SK-N-MC (cell line): Measurements from ENCODE around the gene LGALS3BP.
A peak's percentile ranks its signal among the peaks of the same experiment; 100 is the strongest.

Source experiments
- DNase-seq: peaks from one replicate; pipeline ENCODE4 v3.0.0-alpha.2; 2011; ENCODE audit warnings: low read depth, low spot score
- H3K27ac ChIP-seq: fragments of 200-600 bp; sonication (generic); 2 replicates; pipeline ENCODE4 v1.5.1; 2016; ENCODE audit warnings: mixed run types
- H3K36me3 ChIP-seq: fragments of 200-600 bp; sonication (generic); 2 replicates; pipeline ENCODE4 v1.6.1; 2017; ENCODE audit warnings: antibody characterized with exemption, low read length, mixed read lengths; ENCODE audit not compliant: insufficient read depth
- H3K4me3 ChIP-seq: fragments of 200-600 bp; sonication (generic); 2 replicates; pipeline ENCODE4 v1.5.1; 2016
- H3K9ac ChIP-seq: fragments of 200-600 bp; sonication (generic); 2 replicates; pipeline ENCODE4 v1.8.0; 2017; ENCODE audit warnings: mixed run types, mixed read lengths; ENCODE audit not compliant: insufficient read length
- H3K9me3 ChIP-seq: fragments of 200-600 bp; sonication (generic); 2 replicates; pipeline ENCODE4 v1.6.1; 2017; ENCODE audit warnings: low read depth, mild to moderate bottlenecking, antibody characterized with exemption, low read length, moderate library complexity, mixed read lengths
- EZH2 ChIP-seq: fragments of 200-600 bp; sonication (generic); IDR thresholded peaks from one replicate; pipeline ENCODE4 v1.6.1; 2017; ENCODE audit warnings: antibody characterized with exemption
- FOXP2 ChIP-seq: optimal IDR thresholded peaks from 2 replicates; pipeline ENCODE3; 2011; ENCODE audit warnings: mild to moderate bottlenecking, moderate library complexity; ENCODE audit not compliant: insufficient read depth; ENCODE audit errors: extremely low read length, control extremely low read depth
- POLR2AphosphoS5 ChIP-seq: IDR thresholded peaks from 2 replicates; pipeline ENCODE4 v1.6.1; 2012; ENCODE audit warnings: mild to moderate bottlenecking, low read depth, low read length, borderline replicate concordance

Gene LGALS3BP

GRCh38 chr17:79008666-79009387 lies 29.1 kb upstream of the LGALS3BP start:
- Histone ChIP-seq H3K4me3 (peak overlapping the region; percentile 81), H3K9me3 (no peaks in the 10 kb centered on the region; the same call in 1 of the 2 replicates), H3K27ac (no peak overlapping the region), H3K36me3 (peaks cover 7% of the 10 kb centered on the region; the same call in 1 of the 2 replicates), H3K9ac (peak overlapping the region; percentile 84)
- no peak for DNase-seq
- TF ChIP-seq FOXP2, result no peak
- no peak for TF ChIP-seq EZH2
- TF ChIP-seq POLR2AphosphoS5, result no peak

GRCh38 chr17:79007504-79008381 lies 28.0 kb upstream of the LGALS3BP start:
- Histone ChIP-seq H3K27ac (no peak overlapping the region), H3K9ac (peak overlapping the region; percentile 84), H3K36me3 (peaks cover 7% of the 10 kb centered on the region; the same call in 1 of the 2 replicates), H3K9me3 (no peaks in the 10 kb centered on the region), H3K4me3 (no peak overlapping the region)
- DNase-seq, result no peak
- no peak for TF ChIP-seq POLR2AphosphoS5
- TF ChIP-seq EZH2, result no peak
- TF ChIP-seq FOXP2, result no peak

- no peak for TF ChIP-seq POLR2AphosphoS5
- no peak for TF ChIP-seq EZH2
- TF ChIP-seq FOXP2, result no peak
- no peaks in the 10 kb centered on the region for H3K9me3 ChIP-seq
- no peak for DNase-seq
- H3K9ac ChIP-seq, result no peak overlapping the region
- H3K36me3 ChIP-seq, result peaks cover 7% of the 10 kb centered on the region; the same call in 1 of the 2 replicates
- H3K27ac ChIP-seq, result no peak overlapping the region
- H3K4me3 ChIP-seq, result no peak overlapping the region
Observed at GRCh38 chr17:79006794-79007503, 27.2 kb upstream of the LGALS3BP start.

GRCh38 chr17:79006046-79006445 lies 26.3 kb upstream of the LGALS3BP start:
- Histone ChIP-seq H3K9me3 (no peaks in the 10 kb centered on the region), H3K36me3 (peaks cover 7% of the 10 kb centered on the region; the same call in 1 of the 2 replicates), H3K4me3 (no peak overlapping the region), H3K27ac (no peak overlapping the region), H3K9ac (no peak overlapping the region)
- DNase-seq, result no peak
- TF ChIP-seq POLR2AphosphoS5, result no peak
- TF ChIP-seq EZH2, result no peak
- no peak for TF ChIP-seq FOXP2

GRCh38 chr17:79005063-79005861 lies 25.5 kb upstream of the LGALS3BP start:
- Histone ChIP-seq H3K9me3 (no peaks in the 10 kb centered on the region), H3K9ac (no peak overlapping the region), H3K27ac (no peak overlapping the region), H3K36me3 (peaks cover 9% of the 10 kb centered on the region; the same call in 1 of the 2 replicates), H3K4me3 (no peak overlapping the region)
- TF ChIP-seq POLR2AphosphoS5 (no peak), FOXP2 (no peak), EZH2 (no peak)
- DNase-seq, result no peak

- Histone ChIP-seq H3K4me3 (no peak overlapping the region), H3K9me3 (no peaks in the 10 kb centered on the region), H3K27ac (no peak overlapping the region), H3K9ac (no peak overlapping the region), H3K36me3 (peaks cover 14% of the 10 kb centered on the region; the same call in 1 of the 2 replicates)
- no peak for DNase-seq
- TF ChIP-seq POLR2AphosphoS5, result no peak
- TF ChIP-seq FOXP2, result no peak
- TF ChIP-seq EZH2, result no peak
Observed at GRCh38 chr17:79003661-79004411, 24.1 kb upstream of the LGALS3BP start.
